GM21786 (cell line): ENCODE data around the gene TCAP.

Experiments used
- ATAC-seq: cut with Tn5 transposase; IDR thresholded peaks from one replicate; pipeline ENCODE4 v1.9.1; 2021; ENCODE audit not compliant: unreplicated experiment

The TCAP gene

GRCh38 chr17:39628655-39629493 lies 36.3 kb upstream of the TCAP start:
- no peak for ATAC-seq

GRCh38 chr17:39629494-39629880 lies 35.7 kb upstream of the TCAP start:
- no peak for ATAC-seq

GRCh38 chr17:39629898-39630297 lies 35.3 kb upstream of the TCAP start:
- ATAC-seq, result no peak

GRCh38 chr17:39631403-39631802 lies 33.7 kb upstream of the TCAP start:
- ATAC-seq, result no peak

- no peak for ATAC-seq
Measured at GRCh38 chr17:39632153-39632941, 32.8 kb upstream of the TCAP start.

DNA sequence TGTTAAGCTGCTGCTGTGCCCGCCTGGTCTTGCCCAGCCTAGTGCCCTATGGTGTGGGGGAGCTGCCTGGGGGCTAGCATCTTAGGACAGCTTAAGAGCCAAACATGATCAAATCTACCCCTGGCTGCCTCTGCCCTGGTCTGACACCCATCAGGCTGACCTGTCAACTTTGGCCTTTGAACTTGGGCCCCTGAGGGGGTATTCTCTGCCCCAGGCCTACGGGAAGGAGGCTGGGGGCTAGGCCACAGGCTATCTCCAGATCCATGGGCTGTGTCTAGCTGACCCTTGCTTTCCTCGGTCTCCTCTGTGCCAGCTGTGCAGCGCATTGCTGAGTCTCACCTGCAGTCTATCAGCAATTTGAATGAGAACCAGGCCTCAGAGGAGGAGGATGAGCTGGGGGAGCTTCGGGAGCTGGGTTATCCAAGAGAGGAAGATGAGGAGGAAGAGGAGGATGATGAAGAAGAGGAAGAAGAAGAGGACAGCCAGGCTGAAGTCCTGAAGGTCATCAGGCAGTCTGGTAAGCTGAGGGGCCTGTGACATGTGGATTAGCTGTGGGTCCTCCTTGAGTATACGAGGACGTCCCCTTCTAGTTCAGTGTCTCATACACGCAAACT lies 31.5 kb upstream of the TCAP start:
- no peak for ATAC-seq

GRCh38 chr17:39634384-39634871 lies 30.7 kb upstream of the TCAP start:
- no peak for ATAC-seq

- no peak for ATAC-seq
Measured at GRCh38 chr17:39635614-39636176, 29.5 kb upstream of the TCAP start.

DNA sequence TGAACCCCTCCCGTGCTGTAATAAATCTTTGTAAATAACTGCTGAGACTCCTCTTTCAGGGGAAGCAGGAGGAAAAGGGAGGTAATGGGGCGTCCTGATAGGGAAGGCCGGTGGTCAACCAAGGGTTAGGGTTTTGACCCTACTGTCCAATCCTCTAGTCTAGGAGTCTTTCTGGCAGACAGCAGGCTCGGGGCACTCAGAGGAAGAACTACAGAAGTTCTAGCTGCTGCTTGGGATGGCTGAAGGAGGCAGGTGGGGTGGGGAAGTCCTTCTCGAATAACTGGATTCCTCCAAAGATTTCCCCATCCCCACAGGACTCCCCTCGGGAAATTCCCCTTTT lies 28.6 kb upstream of the TCAP start:
- ATAC-seq, result peak; percentile 12

- ATAC-seq, result peak; percentile 71
Measured at GRCh38 chr17:39636927-39637736, 28.0 kb upstream of the TCAP start, which contains the start of gene STARD3. STARD3 (plus strand) TSS chr17:39637144; CDS start chr17:39653532, 16,388 bp downstream.

DNA sequence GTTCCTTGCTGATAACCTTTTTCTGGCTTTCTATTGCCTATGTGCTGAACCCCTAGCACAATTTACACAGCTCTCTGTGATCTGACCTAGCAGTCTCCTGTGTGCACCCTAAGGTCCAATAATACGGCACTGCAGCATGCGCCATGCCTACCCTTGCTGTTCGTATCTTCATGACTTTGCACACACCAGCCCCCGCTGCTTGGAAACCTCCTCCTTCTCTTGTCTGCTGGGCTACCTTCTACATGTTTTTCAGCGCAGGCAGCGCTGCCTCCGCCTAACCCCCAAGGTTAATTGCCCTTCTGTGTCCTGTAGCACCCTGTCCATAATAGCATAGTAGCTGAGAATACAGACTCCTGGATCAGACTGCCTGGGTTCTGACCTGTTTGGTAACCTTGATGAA lies 26.8 kb upstream of the TCAP start:
- ATAC-seq, result no peak

- no peak for ATAC-seq
Measured at GRCh38 chr17:39639043-39639442, 26.1 kb upstream of the TCAP start.

DNA sequence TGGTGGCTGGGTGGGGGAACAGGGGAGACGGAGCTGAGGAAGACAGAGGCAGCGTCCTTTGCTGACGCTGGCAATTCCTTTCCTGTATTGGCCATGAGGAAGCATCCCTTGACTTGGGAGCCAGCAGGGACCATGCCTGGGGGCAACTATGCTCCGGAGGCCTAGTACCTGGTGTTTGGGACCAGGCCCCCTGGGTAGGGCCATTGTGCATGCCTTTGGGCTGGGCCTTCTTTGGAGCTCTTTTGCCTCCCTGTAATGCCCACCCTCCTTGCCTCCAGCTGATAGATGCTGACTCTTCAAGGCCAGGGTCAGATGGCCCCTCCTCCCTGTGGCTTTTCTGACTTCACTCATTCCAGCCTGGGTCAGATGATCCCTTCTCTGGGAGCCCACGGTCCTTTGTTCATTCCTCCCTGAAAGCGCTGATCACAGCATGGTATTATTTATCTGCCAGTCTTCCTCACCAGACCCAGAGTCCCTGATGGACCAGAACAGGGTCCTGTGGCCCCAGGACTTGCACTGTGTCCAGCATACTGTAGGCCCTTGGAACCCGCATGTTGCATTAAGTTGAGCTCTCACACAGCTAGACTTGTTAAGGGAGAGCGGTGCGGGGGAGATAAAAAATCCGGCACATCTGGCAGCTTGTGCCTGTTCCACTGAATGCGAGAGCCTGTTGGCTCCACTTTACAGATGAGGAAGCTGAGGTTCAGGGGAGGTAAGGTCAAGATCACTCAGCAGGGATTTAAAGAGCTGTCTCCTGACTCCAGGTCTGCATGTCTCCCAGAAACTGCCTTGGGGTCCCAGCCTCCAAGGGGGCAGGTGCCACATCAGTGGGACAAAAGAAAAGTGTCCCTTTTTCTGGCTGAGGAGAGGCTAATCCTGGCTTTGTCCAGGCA lies 25.3 kb upstream of the TCAP start:
- no peak for ATAC-seq

DNA sequence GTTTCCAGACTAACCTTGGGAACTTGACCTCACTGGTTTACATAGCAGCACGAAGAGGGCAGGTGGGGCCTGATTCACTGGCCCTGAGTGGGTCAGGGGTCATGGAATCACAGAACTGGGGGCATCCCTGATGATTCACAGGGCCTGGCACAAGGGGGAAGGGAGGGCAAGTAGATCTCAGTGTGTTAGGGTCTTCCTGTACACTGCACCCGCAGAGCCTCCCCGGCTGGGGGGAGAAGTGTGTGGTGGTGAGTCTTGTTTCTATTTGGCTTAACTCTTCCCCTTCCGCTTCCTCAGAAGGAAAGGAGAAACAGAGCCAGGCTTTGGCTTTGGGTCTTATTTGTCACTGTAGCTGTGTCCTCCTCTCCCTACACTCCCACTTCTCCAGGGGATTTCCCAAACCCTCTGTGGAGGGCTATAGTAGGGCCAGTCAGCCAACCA lies 24.5 kb upstream of the TCAP start:
- no peak for ATAC-seq

DNA sequence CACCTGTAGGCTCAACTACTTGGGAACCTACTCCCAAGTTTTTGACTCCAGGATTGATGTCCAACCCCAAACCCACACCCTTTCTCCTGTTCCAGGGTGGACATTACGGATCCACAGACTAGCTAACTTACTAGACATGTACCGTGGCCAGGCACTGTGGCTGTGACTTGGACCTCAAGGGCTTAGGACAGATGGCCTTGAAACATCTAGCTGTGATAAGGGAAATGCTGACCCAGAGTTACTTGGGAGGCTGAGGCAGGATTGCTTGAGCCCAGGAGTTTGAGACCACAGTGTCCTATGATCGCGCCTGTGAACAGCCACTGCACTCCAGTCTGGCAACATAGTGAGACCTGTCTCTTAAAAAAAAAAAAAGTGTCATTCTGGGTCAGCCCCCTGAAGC lies 24.1 kb upstream of the TCAP start:
- ATAC-seq, result no peak

DNA sequence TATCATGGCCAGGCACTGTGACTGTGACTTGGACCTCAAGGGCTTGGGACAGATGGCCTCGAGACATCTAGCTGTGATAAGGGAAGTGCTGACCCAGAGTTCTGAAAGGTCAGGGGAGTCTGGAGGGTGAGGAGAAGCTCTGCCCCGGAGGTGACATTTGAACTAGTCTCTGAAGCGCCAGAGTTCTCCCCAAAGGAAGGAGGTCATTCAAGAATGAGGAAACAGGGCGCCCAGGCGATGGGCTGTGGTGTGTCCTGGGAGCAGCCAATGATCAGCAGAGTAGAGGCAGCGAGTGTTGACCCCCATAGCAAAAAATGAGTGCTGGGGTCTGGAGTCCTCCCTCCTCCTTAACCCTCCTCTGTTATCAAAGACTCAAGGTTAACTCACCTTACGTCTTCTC lies 23.3 kb upstream of the TCAP start:
- ATAC-seq, result no peak

- ATAC-seq, result no peak
Measured at GRCh38 chr17:39642291-39643074, 22.7 kb upstream of the TCAP start.

DNA sequence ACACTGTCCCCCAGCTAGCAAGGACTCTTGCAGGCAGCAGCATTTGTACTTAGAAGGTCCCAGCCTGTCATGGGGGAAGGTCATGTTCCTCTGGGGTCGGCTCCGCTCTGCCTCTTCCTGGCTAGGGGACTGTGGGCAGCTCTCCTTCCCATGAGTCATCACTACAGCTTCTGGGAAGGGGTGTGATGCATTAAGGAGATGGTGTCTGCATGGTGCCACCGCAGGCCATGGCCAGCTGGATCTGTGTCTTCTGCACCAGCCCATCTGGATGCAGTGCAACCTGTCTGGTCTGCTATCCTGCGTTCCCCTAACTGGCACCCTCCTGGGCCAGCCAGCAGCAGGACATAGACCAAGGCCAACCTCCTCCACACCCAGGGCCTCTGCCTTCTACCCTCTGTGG lies 21.9 kb upstream of the TCAP start:
- ATAC-seq, result no peak

DNA sequence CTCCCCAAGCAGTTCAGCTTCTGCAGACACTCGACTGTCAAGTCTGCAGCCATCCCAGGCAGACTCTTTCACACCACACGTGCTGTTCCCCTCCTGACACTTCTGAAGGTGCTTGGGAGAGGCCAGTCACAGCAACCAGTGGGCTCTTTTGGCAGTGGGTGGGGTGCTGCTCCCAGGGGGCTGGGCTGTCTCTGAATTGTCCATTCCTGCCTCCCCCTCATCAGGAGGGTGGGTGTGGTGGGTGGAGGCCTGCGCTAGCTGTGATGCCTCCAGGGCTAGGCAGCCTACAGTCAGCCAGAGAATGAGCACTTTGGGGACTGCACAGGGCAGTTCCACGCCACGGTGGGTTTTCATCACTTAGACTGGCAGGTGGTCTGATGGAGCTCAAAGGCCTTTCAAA lies 17.9 kb upstream of the TCAP start:
- ATAC-seq, result no peak
